IMR-90 (cell line): Measurements from ENCODE around the gene GALNT9. TPM values are rescaled to one million over a fixed set of nuclear protein-coding genes. Genes with fewer than 3 reads are reported as not detected.

ENCODE experiments used
- ATAC-seq: fragments of 200-7000 bp; cut with Tn5 transposase; 2 replicates; pipeline ENCODE4 v1.9.1; 2020; ENCODE audit warnings: low read depth, mild to moderate bottlenecking, moderate library complexity
- BruUV-seq: library from RNA; stranded (reverse); fragments of 400-500 nt; replicated peaks from 2 replicates; lab custom pipeline; 2021; lab: Mats Ljungman, UMichigan
- CTCF ChIA-PET: fragments of 300-600 bp; formaldehyde crosslinking; extraction: SDS; loops from one replicate; lab custom pipeline; 2021; ENCODE audit warnings: antibody characterized with exemption; lab: Yijun Ruan, JAX
- POLR2A ChIA-PET: fragments of 300-600 bp; sonication (Branson Sonifier 250); formaldehyde crosslinking; loops from one replicate; lab custom pipeline; 2022; ENCODE audit warnings: antibody characterized with exemption; ENCODE audit not compliant: unreplicated experiment; lab: Charles Lee
- DNase-seq: peaks from one replicate; pipeline ENCODE4 v3.0.0; 2013
- H2AFZ ChIP-seq: replicated peaks from 2 replicates; pipeline ENCODE3; 2013; ENCODE audit warnings: low read length, mild to moderate bottlenecking; ENCODE audit not compliant: poor library complexity
- H2AK5ac ChIP-seq: 2 replicates; pipeline ENCODE4 v1.6.1; 2013; ENCODE audit warnings: low read depth, low read length, inconsistent platforms
- H2AK9ac ChIP-seq: replicated peaks from 2 replicates; pipeline ENCODE3; 2013; ENCODE audit warnings: mild to moderate bottlenecking, low read depth, low read length, moderate library complexity; ENCODE audit not compliant: poor library complexity
- H2BK120ac ChIP-seq: 2 replicates; pipeline ENCODE4 v1.6.1; 2013; ENCODE audit warnings: low read depth, low read length, inconsistent platforms
- H2BK15ac ChIP-seq: 3 replicates; pipeline ENCODE4 v1.6.1; 2013; ENCODE audit warnings: low read depth, low read length, inconsistent platforms
- H2BK20ac ChIP-seq: 2 replicates; pipeline ENCODE4 v1.6.1; 2013; ENCODE audit warnings: low read depth, mild to moderate bottlenecking, inconsistent platforms, low read length, moderate library complexity
- H2BK5ac ChIP-seq: 2 replicates; pipeline ENCODE4 v1.6.1; 2013; ENCODE audit warnings: mild to moderate bottlenecking, low read depth, low read length, inconsistent platforms; ENCODE audit not compliant: poor library complexity, severe bottlenecking
- H3K14ac ChIP-seq: replicated peaks from 2 replicates; pipeline ENCODE4 v1.6.1; 2013; ENCODE audit warnings: low read depth, low read length, inconsistent platforms
- H3K18ac ChIP-seq: 2 replicates; pipeline ENCODE4 v1.6.1; 2013; ENCODE audit warnings: low read depth, low read length, control low read depth
- H3K23ac ChIP-seq: 2 replicates; pipeline ENCODE4 v1.6.1; 2013; ENCODE audit warnings: low read depth, low read length, inconsistent platforms
- H3K27ac ChIP-seq: 2 replicates; pipeline ENCODE4 v1.5.1; 2013; ENCODE audit warnings: mild to moderate bottlenecking, control low read depth, low read length; ENCODE audit not compliant: insufficient read depth
- H3K27me3 ChIP-seq: 2 replicates; pipeline ENCODE4 v1.6.1; 2013; ENCODE audit warnings: low read length; ENCODE audit not compliant: control insufficient read depth, insufficient read depth
- H3K36me3 ChIP-seq: 2 replicates; pipeline ENCODE4 v1.6.1; 2013; ENCODE audit warnings: low read length, mixed read lengths; ENCODE audit not compliant: control insufficient read depth, insufficient read depth
- H3K4ac ChIP-seq: 2 replicates; pipeline ENCODE4 v1.6.1; 2013; ENCODE audit warnings: low read depth, low read length, inconsistent platforms
- H3K4me1 ChIP-seq: 2 replicates; pipeline ENCODE4 v1.6.1; 2013; ENCODE audit warnings: low read length, mixed read lengths; ENCODE audit not compliant: control insufficient read depth, insufficient read depth
- H3K4me2 ChIP-seq: 2 replicates; pipeline ENCODE4 v1.6.1; 2013; ENCODE audit warnings: low read depth, mild to moderate bottlenecking, control low read depth, low read length, moderate library complexity
- H3K4me3 ChIP-seq: 2 replicates; pipeline ENCODE4 v1.5.1; 2013; ENCODE audit warnings: low read depth, mild to moderate bottlenecking, control low read depth, low read length, moderate library complexity; ENCODE audit not compliant: insufficient read depth
- H3K56ac ChIP-seq: 2 replicates; pipeline ENCODE4 v1.6.1; 2013; ENCODE audit warnings: low read length, inconsistent platforms; ENCODE audit not compliant: insufficient read depth; ENCODE audit errors: extremely low read depth
- H3K79me1 ChIP-seq, 2 experiments: 2 replicates each; pipeline ENCODE4 v1.6.1; 2013; ENCODE audit warnings: low read length in 2 of 2, inconsistent platforms in 1 of 2, low read depth in 1 of 2
- H3K9ac ChIP-seq: 2 replicates; pipeline ENCODE4 v1.6.1; 2013; ENCODE audit warnings: low read depth, low read length, control low read depth
- H3K9me1 ChIP-seq: 2 replicates; pipeline ENCODE4 v1.6.1; 2013; ENCODE audit warnings: low read length, inconsistent platforms; ENCODE audit not compliant: insufficient read depth
- H3K9me3 ChIP-seq: 2 replicates; pipeline ENCODE4 v1.6.1; 2013; ENCODE audit warnings: low read length; ENCODE audit not compliant: control insufficient read depth, insufficient read depth
- H4K20me1 ChIP-seq: 2 replicates; pipeline ENCODE4 v1.6.1; 2013; ENCODE audit warnings: low read length, inconsistent platforms; ENCODE audit not compliant: insufficient read depth
- H4K5ac ChIP-seq: 2 replicates; pipeline ENCODE4 v1.6.1; 2013; ENCODE audit warnings: mild to moderate bottlenecking, low read depth, low read length, control low read depth
- H4K8ac ChIP-seq, 2 experiments: 2 replicates each; pipeline ENCODE4 v1.6.1; 2013; ENCODE audit warnings: low read depth in 2 of 2, low read length in 2 of 2, control low read depth in 1 of 2, inconsistent platforms in 1 of 2
- H4K91ac ChIP-seq: 2 replicates; pipeline ENCODE4 v1.6.1; 2013; ENCODE audit warnings: low read depth, low read length, inconsistent platforms; ENCODE audit not compliant: insufficient read depth
- MAFK ChIP-seq: IDR thresholded peaks from 2 replicates; pipeline ENCODE4 v1.6.1; 2012; ENCODE audit warnings: low read depth, low read length, improper control_type of control experiment
- MXI1 ChIP-seq: IDR thresholded peaks from 2 replicates; pipeline ENCODE4 v1.6.1; 2012; ENCODE audit warnings: low read depth, mild to moderate bottlenecking, low read length, moderate library complexity, borderline replicate concordance
- WGBS, 2 experiments: methylation state at CpG; one replicate each; pipeline versions ENCODE4 v1.1.5 to v1.1.7; 2013; ENCODE audit warnings: missing lambda C conversion rate in 2 of 2; ENCODE audit not compliant: insufficient read length in 1 of 2; ENCODE audit errors: extremely low coverage in 2 of 2; 5-methylcytosine and 5-hydroxymethylcytosine counted together
- dilution Hi-C: fragments of 300-500 bp; cut with HindIII; formaldehyde crosslinking; loops from one replicate; pipeline ENCODE4 v1.14.3; 2018; ENCODE audit warnings: low sequenced_read_pairs; ENCODE audit not compliant: unreplicated experiment
- in situ Hi-C: fragments of 300-500 bp; cut with MboI; formaldehyde crosslinking; loops from 3 replicates; pipeline ENCODE4 v1.14.3; 2019; ENCODE audit warnings: low sequenced_read_pairs, inconsistent platforms, mixed read lengths
- intact Hi-C: fragments of 100-400 bp; cut with micrococcal nuclease; formaldehyde crosslinking; loops from 2 replicates; pipeline ENCODE4 v1.10.0; 2022
- polyA plus RNA-seq, 3 experiments: library from polyadenylated mRNA; depleted of rRNA; stranded (reverse); fragments of >200 nt; gene quantifications; 2 replicates each; pipeline ENCODE4 v1.2.3, GENCODE V29; 2012; ENCODE audit warnings: low replicate concordance in 1 of 3
- total RNA-seq: library from RNA; depleted of rRNA; stranded (reverse); fragments of >200 nt; gene quantifications from 2 replicates; pipeline ENCODE4 v1.2.3, GENCODE V29; 2012

Gene GALNT9
- total and polyA plus RNA-seq, 2 of the 4 experiments (the other 2 are of a cell fraction) = under 0.01 to 0.12 TPM

- dilution Hi-C loops = no loop called here
- BruUV-seq = no TSS peak
- 100% methylated on average over 2 of the region's 20 CpGs; no CpG with 5 or more reads in 1 of the 2 experiments for WGBS, 2 experiments
These were observed 176.4 kb downstream of the GALNT9 start for GRCh38 chr12:132152953-132153352.

More at GRCh38 chr12:132152953-132153352, 176.4 kb downstream of the GALNT9 start:
- H3K4me2 ChIP-seq = no peak overlapping the region
- ChIA-PET POLR2A (no interaction called here), CTCF (interaction anchor here (1.3 kb wide), 1 partner anchor 10 kb away, joined by 5 read pairs; no protein-coding TSS in a partner anchor)
- no peak overlapping the region for H3K56ac ChIP-seq
- H3K27me3 ChIP-seq = no peaks in the 10 kb centered on the region
- no peak overlapping the region for H4K8ac ChIP-seq
- H3K9ac ChIP-seq = no peak overlapping the region
- H3K9me1 ChIP-seq = peaks cover 15% of the 10 kb centered on the region; the same call in 1 of the 2 replicates
- H3K23ac ChIP-seq = no peak overlapping the region
- no peak overlapping the region for H2AFZ ChIP-seq
- intact Hi-C loops = loop anchor here (5.0 kb wide), 1 partner anchor 464 kb away; the partner anchor contains the start of gene P2RX2
- H3K9me3 ChIP-seq = no peaks in the 10 kb centered on the region
- no peak overlapping the region for H2AK9ac ChIP-seq
- no peak overlapping the region for H2BK120ac ChIP-seq
- H3K18ac ChIP-seq = no peak overlapping the region
- no peak overlapping the region for H4K91ac ChIP-seq
- H2BK15ac ChIP-seq = no peak overlapping the region
- H3K4me1 ChIP-seq = no peaks in the 10 kb centered on the region
- no peak for ATAC-seq
- TF ChIP-seq MAFK (no peak), MXI1 (no peak)
- no peak overlapping the region for H3K14ac ChIP-seq
- no peak overlapping the region for H3K27ac ChIP-seq
- H3K79me1 ChIP-seq = peaks cover 0 to 3% of the 10 kb centered on the region in 2 experiments; a peak in 1 of 4 replicates
- H2BK20ac ChIP-seq = no peak overlapping the region
- no peak overlapping the region for H2BK5ac ChIP-seq
- peaks cover 18% of the 10 kb centered on the region for H4K20me1 ChIP-seq
- no peak overlapping the region for H2AK5ac ChIP-seq
- H4K5ac ChIP-seq = no peak overlapping the region
- DNase-seq = no peak
- in situ Hi-C loops = loop anchor here (5.0 kb wide), 1 partner anchor 264 kb away; no protein-coding TSS in a partner anchor
- peaks cover 21% of the 10 kb centered on the region for H3K36me3 ChIP-seq
- H3K4me3 ChIP-seq = no peak overlapping the region
- H3K4ac ChIP-seq = no peak overlapping the region
